Nephron progenitor cell (in vitro differentiated cells): ENCODE data around the gene ZEB2.

Source experiments
- DNase-seq: peaks from one replicate; pipeline ENCODE4 v3.0.0; 2021
- H3K27ac Mint-ChIP-seq: 2 replicates; pipeline ENCODE4 v1.8.0; 2021; ENCODE audit warnings: mild to moderate bottlenecking, moderate library complexity, mixed read lengths
- H3K27me3 Mint-ChIP-seq: 2 replicates; pipeline ENCODE4 v1.8.0; 2021; ENCODE audit warnings: mild to moderate bottlenecking, low read depth, mixed read lengths; ENCODE audit not compliant: poor library complexity
- H3K36me3 Mint-ChIP-seq: 2 replicates; pipeline ENCODE4 v1.8.0; 2021; ENCODE audit warnings: low read depth, mixed read lengths
- H3K4me1 Mint-ChIP-seq: 2 replicates; pipeline ENCODE4 v1.8.0; 2021; ENCODE audit warnings: mixed read lengths
- H3K4me3 Mint-ChIP-seq: 2 replicates; pipeline ENCODE4 v1.8.0; 2021; ENCODE audit warnings: mild to moderate bottlenecking, moderate library complexity, mixed read lengths
- H3K9me3 Mint-ChIP-seq: 2 replicates; pipeline ENCODE4 v1.8.0; 2021; ENCODE audit warnings: mild to moderate bottlenecking, moderate library complexity, mixed read lengths
- TF ChIP-seq, protein P1 (sequence below): fragments of 200-600 bp; sonication (generic); IDR thresholded peaks from 2 replicates; pipeline ENCODE4 v1.5.0; 2021; ENCODE audit warnings: antibody characterized with exemption

ZEB2 gene

DNA sequence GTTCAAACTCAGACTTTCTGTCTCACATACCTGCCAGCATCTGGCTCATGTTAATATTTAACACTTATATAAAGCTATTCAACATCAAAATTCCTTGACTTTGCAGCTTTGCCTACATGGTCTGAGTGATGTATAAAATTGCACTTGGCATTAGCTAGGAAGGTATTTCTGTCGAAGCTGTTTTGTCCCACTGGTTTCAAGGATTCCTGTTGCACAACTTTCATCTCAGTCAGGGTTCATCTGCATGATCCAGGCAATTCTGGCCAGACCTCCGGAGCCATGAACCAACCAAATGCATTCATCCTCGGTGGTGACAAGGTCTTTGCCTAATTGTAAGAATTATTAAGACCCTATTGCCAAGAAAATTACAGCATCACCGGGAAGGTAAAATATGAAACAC, 185.4 kb downstream of the ZEB2 start:
- DNase-seq = no peak
- no peaks in the 10 kb centered on the region for H3K36me3 Mint-ChIP-seq
- H3K4me3 Mint-ChIP-seq = no peak overlapping the region
- TF ChIP-seq, protein P1, sequence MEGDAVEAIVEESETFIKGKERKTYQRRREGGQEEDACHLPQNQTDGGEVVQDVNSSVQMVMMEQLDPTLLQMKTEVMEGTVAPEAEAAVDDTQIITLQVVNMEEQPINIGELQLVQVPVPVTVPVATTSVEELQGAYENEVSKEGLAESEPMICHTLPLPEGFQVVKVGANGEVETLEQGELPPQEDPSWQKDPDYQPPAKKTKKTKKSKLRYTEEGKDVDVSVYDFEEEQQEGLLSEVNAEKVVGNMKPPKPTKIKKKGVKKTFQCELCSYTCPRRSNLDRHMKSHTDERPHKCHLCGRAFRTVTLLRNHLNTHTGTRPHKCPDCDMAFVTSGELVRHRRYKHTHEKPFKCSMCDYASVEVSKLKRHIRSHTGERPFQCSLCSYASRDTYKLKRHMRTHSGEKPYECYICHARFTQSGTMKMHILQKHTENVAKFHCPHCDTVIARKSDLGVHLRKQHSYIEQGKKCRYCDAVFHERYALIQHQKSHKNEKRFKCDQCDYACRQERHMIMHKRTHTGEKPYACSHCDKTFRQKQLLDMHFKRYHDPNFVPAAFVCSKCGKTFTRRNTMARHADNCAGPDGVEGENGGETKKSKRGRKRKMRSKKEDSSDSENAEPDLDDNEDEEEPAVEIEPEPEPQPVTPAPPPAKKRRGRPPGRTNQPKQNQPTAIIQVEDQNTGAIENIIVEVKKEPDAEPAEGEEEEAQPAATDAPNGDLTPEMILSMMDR = no peak
- H3K4me1 Mint-ChIP-seq = peaks cover 26% of the 10 kb centered on the region
- H3K27me3 Mint-ChIP-seq = peaks cover 12% of the 10 kb centered on the region
- H3K9me3 Mint-ChIP-seq = peaks cover 4% of the 10 kb centered on the region
- no peak overlapping the region for H3K27ac Mint-ChIP-seq
